GM21723 (cell line): ENCODE results near the gene SGCA.

Source experiments
- ATAC-seq: cut with Tn5 transposase; IDR thresholded peaks from one replicate; pipeline ENCODE4 v1.9.1; 2021; ENCODE audit warnings: mild to moderate bottlenecking, moderate library complexity; ENCODE audit not compliant: unreplicated experiment

The SGCA gene

DNA sequence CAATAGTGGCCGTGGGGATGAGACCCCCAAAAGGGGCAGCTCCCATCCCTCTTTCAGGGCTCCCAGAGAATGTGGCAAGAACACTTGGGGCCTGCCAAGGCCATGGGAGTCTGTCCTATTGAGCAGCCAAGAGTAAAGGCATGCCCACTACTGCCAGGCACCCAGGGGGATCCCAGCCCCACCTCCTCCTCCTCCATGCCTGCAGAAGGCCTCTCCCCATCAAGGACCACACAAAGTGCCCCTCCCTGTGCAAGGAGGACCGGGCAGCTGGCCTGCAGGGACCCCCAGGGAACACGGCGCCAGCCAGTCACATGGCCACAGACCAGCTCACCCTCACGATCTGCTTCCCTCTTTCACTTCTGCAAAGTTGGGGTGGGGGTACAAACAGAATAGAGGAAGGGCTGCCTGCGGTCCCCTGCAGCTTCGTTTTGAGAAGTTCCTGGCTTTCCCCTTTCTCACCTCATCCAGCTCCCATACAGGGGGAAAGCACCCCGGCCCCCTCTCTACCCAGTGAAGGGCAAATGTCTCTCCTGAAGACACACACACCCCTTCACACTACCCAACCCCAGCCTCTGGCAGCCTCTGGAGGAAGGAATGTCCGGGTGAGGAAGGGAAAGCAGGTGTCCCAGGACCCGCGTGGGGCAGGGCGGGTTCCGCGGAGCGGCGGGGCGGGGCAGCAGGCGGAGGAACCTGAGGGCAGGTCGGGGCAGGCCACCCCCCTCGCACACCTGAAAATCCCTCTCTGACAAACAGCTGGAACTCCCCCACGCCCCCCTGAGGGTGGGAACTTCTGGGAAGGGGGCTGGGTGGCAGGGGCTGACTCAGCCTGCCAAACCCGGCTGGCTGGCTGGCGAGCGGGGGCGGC lies 17.3 kb upstream of the SGCA start:
- ATAC-seq = peak; percentile 39

- ATAC-seq = no peak
Measured at GRCh38 chr17:50149091-50149416, 16.8 kb upstream of the SGCA start.

DNA sequence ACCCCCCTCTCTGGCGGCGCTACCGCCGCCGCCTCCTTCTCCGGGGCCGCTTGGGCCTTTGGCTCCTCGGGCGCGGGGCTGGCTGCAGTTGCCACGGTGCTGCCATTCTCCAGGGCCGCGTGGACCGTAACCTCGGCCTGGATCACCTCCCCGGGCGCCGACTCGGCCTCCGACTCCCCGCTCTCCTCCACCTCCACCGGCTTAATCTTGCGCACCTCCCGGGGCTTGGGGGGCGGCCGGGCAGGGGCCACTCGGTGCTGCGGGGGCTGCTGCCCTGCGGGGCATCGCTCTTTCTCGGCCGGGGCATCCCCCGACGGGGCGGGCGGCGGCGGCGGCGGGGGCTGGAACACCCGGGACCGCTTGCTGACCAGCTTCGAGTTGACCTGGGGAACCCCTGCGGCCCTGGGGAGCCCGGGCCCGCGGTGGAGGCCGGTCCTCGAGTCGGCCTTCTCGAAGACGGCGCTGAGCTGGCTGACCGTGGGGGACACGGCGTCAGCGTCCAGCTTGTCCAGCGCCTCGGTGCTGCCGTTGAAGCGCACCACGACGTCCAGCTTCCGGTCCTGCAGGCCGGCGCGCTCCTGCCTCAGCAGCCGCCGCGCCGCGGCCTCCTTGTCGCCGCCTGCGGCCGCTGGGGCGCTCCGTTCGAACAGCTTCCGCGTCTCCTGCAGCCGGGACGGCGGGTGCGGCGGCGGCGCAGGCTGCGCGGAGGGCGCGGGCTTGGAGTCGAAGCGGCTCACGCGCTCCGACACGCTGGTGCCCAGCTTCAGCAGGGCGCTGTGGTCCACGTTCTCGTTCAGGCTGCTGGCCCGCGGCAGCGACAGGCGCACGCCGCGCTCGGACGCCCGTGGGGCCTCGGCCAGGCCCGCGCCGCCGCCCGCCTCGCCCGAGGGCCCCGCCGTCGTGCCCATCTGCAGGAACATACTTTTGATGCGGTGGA lies 16.1 kb upstream of the SGCA start:
- no peak for ATAC-seq

DNA sequence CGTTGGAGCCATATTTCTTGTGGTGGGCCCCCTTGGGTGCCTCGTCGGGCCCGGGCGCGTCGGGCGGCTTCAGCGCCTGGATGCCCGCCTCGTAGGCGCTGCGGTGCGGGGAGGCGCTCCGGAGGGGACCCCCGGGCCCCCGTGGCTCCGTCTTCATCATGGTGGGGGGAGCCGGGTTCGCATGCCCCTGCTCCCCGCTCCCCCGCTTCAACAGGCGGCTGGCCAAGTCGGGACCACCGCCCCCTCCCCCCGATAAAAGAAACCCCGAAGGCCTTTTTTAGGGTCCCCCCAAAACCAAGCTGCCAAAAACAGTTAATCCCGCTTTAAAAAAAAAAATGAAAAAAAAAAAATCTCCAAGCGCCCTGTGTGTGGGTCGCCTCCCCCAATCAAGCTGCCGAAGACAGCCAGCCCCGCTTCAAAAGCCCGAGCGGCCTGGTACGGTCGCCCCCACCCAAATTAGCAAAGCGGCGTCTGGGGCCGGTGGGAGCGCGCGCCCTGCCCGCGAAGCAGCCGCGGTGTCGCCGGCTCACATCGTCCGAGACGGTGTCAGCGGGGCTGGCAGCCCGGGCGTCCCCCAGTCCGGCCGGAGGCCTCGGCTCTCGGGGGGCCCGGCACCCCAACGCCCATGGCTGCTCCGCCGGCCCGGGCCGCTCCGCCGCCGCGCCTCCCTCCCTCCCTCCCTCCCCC lies 15.3 kb upstream of the SGCA start, which contains the start of gene PPP1R9B:
TSS of gene PPP1R9B (minus strand) at position 324 of the 687 bp plus-strand sequence. CDS start at position 160, 164 bp downstream.
- ATAC-seq = no peak

DNA sequence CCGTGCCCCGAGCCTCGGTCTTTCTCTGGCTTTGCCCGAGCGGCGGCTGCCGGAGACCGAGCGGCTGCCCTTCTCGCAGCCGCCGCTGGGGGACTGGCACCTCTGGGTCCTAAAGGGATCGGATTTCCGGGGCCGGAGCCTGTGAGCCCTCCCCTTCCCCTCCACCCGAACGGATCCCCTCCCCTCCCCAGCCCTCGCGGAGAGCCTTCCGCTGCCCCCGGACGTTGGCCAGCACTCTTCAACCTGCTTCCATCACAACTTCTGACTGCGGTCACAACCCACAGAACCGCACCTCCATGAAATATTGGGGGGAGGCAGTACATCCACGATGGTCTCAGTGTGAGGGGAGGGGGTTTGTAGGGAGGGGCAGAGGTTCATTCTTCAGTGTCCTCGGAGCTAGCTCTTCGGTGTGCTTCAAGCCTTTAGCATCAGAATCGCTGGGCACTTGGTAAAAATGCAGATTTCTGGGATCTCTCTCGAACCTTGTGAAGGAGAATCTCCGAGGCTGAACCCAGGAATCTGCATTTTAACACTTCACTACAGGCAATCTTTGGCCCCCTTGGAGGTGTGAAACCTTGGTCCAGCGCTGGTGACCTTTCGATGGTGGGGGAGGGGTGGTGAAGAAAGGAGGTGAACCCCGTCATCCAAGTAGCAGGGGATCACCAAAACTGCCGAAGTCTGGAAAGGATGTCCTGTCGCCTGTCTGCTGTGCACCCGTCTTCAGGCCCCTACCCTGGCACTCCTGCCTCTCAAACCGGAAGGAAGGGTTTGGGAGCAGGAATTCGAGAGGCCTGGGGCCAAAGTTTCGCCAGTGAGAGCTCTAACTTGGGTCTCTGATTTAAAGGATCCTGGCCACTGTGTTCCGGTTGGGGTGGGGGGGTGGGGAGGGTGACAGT lies 14.5 kb upstream of the SGCA start:
- peak; percentile 39 for ATAC-seq

- ATAC-seq = no peak
Measured at GRCh38 chr17:50151937-50152547, 13.8 kb upstream of the SGCA start.

DNA sequence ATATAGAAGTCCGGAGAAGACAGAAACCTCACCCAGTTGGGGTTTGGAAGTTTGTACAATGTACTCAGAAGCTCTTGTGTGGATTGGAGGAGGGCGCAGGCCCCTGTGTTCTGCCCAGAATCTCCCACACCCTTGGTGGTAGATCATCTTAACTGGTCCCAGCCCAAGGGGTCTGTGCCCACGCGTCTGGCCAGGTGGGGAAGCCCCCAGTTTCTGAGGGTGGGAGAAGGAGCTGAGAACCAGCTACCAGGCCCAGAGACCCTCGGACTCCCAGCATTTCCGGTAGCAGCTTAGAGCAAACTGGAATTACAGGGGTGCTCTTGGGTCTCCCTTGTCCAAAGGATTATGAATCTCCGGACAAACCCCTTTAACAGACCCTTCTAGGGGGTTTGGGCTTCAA lies 13.1 kb upstream of the SGCA start:
- no peak for ATAC-seq

- no peak for ATAC-seq
Measured at GRCh38 chr17:50153650-50154575, 11.9 kb upstream of the SGCA start.

- peak; percentile 39 for ATAC-seq
Measured at GRCh38 chr17:50154604-50155003, 11.2 kb upstream of the SGCA start.

- no peak for ATAC-seq
Measured at GRCh38 chr17:50155115-50155819, 10.5 kb upstream of the SGCA start.

DNA sequence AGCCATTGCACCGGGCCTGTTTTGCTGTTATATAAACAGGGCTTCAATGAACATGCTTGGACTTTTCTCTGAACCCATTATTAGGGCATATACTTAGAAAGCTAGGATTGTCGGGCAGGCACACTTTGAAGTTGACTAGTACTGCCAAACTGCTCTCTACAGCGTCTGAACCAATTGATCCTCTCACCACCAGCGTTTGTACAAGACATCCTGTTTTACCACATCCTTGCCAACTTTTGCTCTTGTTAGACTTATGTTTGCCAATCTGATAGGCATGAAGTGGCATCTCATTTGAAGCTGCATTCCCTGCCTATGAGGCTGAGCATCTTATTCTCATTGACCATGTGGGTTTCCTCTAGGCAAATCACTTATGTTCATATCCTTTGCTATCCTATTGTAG lies 7.9 kb upstream of the SGCA start:
- ATAC-seq = no peak

GRCh38 chr17:50161023-50161910 lies 4.5 kb upstream of the SGCA start:
- ATAC-seq = peak; percentile 82

- no peak for ATAC-seq
Measured at GRCh38 chr17:50161911-50162288, 3.9 kb upstream of the SGCA start.

- ATAC-seq = no peak
Measured at GRCh38 chr17:50162466-50163254, 3.1 kb upstream of the SGCA start.

GRCh38 chr17:50163843-50164696 lies 1.7 kb upstream of the SGCA start:
- ATAC-seq = no peak

DNA sequence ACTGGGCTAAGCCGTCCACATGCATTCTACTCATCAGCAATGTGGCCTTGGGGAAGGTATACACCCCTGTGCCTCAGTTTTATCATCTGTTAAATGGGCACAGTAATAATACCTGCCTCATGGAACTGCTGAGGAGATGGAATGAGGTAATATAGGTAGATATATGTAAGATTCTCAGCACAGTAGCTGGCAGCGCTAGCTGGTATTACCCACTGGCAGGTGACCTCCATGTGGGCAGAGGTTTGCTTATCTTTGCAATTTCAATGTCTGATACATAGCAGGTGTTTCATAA lies 1.2 kb upstream of the SGCA start:
- ATAC-seq = no peak
